Activated CD4-positive, alpha-beta T cell treated with anti-CD3 and anti-CD28 coated beads, Interleukin-2, amount 10 ng/mL, durations not matched to agents 24 days and 14 days (primary cell): ENCODE results near the gene TRIM73. TPM values are rescaled to one million over a fixed set of nuclear protein-coding genes. Genes with fewer than 3 reads are reported as not detected.
"Not testable (repeated sequence)": the region's sequence is repeated elsewhere in the genome, so short reads cannot be mapped to it uniquely, and the experiment has no call there.

Experiments used
- DNase-seq: peaks from one replicate; pipeline ENCODE4 v3.0.0; 2022
- H3K27ac Mint-ChIP-seq: one replicate; pipeline ENCODE4 v1.8.0; 2022; ENCODE audit warnings: mild to moderate bottlenecking, mixed read lengths
- H3K27me3 Mint-ChIP-seq: one replicate; pipeline ENCODE4 v1.8.0; 2022; ENCODE audit warnings: mixed read lengths
- H3K36me3 Mint-ChIP-seq: one replicate; pipeline ENCODE4 v1.8.0; 2022; ENCODE audit warnings: low read depth, mild to moderate bottlenecking, mixed read lengths
- H3K4me1 Mint-ChIP-seq: one replicate; pipeline ENCODE4 v1.8.0; 2021; ENCODE audit warnings: mixed read lengths
- H3K4me3 Mint-ChIP-seq: one replicate; pipeline ENCODE4 v1.8.0; 2022; ENCODE audit warnings: mild to moderate bottlenecking, moderate library complexity, mixed read lengths
- H3K9me3 Mint-ChIP-seq: one replicate; pipeline ENCODE4 v1.8.0; 2021; ENCODE audit warnings: mixed read lengths
- intact Hi-C: fragments of 100-400 bp; cut with micrococcal nuclease; formaldehyde crosslinking; loops from one replicate; pipeline ENCODE4 v1.15.1; 2023
- total RNA-seq: library from RNA; stranded (reverse); gene quantifications from 2 replicates; pipeline ENCODE4 v1.2.3, GENCODE V29; 2022

Gene TRIM73
- total RNA-seq, 1 donor from 2014 or later: 3.8 TPM

DNA sequence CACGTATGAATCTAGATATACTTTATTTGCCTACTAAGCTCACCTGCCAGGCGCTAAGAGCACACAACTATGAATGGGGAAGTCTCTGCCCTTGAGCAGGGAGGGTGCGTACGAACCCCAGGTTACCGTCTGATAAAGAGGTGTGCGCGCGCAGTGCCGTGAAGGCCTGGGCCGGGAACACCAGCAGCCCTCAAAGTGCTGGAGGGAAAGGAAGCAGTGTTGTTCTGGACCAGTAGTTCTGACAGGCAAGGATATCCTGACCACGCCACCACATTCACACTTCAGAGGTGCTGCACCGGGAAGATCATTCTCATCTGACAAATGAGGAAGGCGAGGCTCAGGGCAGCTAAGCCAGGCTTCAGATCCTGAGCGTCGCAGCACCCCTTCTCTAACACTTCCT, 28.1 kb downstream of the TRIM73 start:
- H3K9me3 Mint-ChIP-seq, intact Hi-C loops, H3K4me3 Mint-ChIP-seq, H3K27ac Mint-ChIP-seq, H3K27me3 Mint-ChIP-seq, H3K4me1 Mint-ChIP-seq: not testable (repeated sequence)
- peak; percentile 40 for DNase-seq
- peaks cover 28% of the 10 kb centered on the region for H3K36me3 Mint-ChIP-seq

DNA sequence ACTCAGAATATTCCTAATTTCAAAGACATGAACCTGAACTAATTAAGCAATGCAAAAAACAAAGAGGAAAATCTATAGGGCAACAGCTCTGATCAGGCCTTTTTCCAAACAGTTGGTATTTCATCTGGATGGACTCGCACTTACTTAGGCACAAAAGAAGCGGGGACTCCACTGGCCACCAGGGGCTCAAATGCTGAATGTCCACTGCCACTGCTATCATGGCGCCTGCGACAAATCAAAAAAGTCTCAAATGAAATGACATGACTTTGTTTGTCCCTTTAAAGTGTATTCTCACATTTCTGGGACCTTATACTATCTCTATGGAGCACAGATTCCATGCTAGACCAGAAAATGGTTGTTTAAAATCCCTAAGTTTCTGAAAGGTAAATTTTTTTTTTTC, 43.6 kb downstream of the TRIM73 start:
- H3K4me1 Mint-ChIP-seq, H3K9me3 Mint-ChIP-seq, DNase-seq, H3K27ac Mint-ChIP-seq, H3K4me3 Mint-ChIP-seq, intact Hi-C loops, H3K27me3 Mint-ChIP-seq: not testable (repeated sequence)
- H3K36me3 Mint-ChIP-seq: peaks cover 51% of the 10 kb centered on the region

DNA sequence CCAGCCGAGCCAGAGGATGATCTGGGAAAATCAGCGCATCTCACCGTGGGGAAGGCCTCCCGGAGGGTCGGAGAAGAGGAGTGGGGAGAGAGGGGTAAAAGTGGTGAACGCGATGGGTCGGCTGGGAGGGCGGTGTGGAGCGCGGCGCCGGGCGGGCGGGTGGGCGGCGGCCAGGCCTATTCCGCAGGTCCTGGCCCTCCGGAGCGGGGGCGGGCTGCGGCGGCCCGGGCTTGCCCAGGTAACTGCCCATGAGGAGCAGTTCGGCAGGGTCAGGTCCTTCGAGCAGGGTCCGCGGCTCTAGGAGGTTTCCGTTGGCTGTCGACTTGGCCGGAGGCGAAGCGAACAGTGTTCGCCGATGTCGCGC, 46.7 kb downstream of the TRIM73 start:
- Mint-ChIP-seq H3K27ac (peak overlapping the region; percentile 88), H3K36me3 (peaks cover 31% of the 10 kb centered on the region), H3K4me3 (peak overlapping the region; percentile 87)
- H3K9me3 Mint-ChIP-seq, H3K27me3 Mint-ChIP-seq, intact Hi-C loops, H3K4me1 Mint-ChIP-seq, DNase-seq: not testable (repeated sequence)

DNA sequence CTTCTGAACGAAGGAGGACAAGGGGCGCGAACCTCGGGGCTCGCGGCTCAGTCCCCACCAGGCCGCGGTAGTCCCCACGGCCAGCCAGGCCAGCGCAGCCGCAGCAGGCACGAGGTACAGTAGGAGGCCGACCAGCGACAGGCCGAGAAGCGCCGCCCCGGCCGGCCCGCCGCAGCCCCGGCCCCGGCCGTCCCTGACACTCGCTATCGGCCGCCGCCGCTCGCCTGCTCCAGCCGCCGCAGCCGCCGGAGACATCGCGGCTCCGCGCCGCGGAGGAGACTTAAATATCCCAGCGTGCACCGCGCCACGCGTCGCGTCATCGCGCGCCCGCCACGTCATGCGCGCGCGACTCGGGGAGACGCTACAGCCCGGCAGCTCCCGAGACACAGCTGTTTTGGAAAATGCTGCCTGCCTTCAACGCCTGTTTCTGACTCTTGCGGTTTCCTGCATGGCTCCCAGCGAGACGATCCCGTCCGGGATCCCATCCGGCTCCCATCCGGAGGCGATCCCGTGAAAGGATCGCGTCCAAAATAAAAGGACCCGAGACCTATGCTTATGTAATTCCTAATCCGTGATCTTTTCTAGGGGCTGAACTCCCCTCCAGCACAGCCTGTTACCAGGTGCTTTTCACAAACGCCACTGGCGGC, 47.2 kb downstream of the TRIM73 start:
- H3K4me1 Mint-ChIP-seq, intact Hi-C loops, H3K27me3 Mint-ChIP-seq, H3K9me3 Mint-ChIP-seq: not testable (repeated sequence)
- DNase-seq: peak; percentile 85
- H3K4me3 Mint-ChIP-seq: peak overlapping the region; percentile 91
- peaks cover 27% of the 10 kb centered on the region for H3K36me3 Mint-ChIP-seq
- peak overlapping the region; percentile 91 for H3K27ac Mint-ChIP-seq

DNA sequence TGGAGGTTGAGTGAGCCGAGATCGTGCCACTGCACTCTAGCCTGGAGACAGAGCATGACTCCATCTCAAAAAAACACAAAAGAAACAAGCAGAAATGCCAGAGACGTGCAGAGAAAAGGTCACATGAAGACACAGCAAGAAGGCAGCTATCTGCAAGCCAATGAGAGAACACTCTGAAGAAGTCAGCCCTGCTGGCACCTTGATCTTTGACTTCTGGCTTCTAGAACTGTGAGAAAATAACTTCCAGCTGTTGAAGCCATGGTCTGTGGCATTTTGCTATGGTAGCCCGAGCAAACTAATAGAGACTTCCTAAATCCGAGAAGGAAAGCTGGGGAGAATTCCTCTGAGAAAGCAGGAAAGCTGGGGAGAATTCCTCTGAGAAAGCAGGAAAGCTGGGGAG, 54.5 kb downstream of the TRIM73 start:
- H3K36me3 Mint-ChIP-seq, H3K4me3 Mint-ChIP-seq, H3K9me3 Mint-ChIP-seq, intact Hi-C loops, H3K27me3 Mint-ChIP-seq, H3K27ac Mint-ChIP-seq, DNase-seq, H3K4me1 Mint-ChIP-seq: not testable (repeated sequence)

DNA sequence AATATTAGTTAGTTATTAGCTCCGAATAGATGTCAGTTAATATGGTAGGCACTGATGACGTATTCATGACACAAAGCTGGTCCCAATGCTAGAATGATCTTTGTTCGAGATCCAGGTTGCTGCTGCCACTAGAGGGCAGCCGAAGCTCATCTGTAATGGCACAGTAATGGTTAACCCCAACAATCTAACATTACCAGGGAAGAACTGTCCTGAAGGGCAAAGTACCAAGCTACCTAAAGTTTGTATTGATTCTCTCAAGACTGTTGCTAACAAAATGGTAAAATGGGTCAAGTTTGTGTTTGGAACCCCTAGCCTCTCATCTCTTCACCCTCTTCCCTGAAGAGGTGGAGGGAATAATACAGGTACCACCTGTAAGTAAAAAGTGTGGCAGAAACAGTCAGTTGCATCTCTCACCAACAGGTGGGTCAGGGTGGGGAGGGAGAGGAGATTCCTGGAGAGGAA, 57.1 kb downstream of the TRIM73 start:
- DNase-seq, H3K9me3 Mint-ChIP-seq, H3K27ac Mint-ChIP-seq, intact Hi-C loops, H3K4me3 Mint-ChIP-seq, H3K36me3 Mint-ChIP-seq, H3K27me3 Mint-ChIP-seq, H3K4me1 Mint-ChIP-seq: not testable (repeated sequence)

Other genes starting within 250 kb of the TRIM73 start
- gene POM121C, start 90.7 kb downstream of the TRIM73 start, total RNA-seq: 90.1 and 93.6 TPM in 2 replicates
- 0.14 TPM in 1 of 2 replicates, not detected in the other for gene SPDYE5, start 96.7 kb downstream of the TRIM73 start, total RNA-seq